ENCODE data around the gene DSCAML1. TPM values are rescaled to one million over a fixed set of nuclear protein-coding genes. Genes with fewer than 3 reads are reported as not detected.

DSCAML1 gene
- total and polyA plus RNA-seq, 9 of the 15 experiments (the other 6 are each of a cell fraction or from before 2014, with no cell fraction given): not detected

DNA sequence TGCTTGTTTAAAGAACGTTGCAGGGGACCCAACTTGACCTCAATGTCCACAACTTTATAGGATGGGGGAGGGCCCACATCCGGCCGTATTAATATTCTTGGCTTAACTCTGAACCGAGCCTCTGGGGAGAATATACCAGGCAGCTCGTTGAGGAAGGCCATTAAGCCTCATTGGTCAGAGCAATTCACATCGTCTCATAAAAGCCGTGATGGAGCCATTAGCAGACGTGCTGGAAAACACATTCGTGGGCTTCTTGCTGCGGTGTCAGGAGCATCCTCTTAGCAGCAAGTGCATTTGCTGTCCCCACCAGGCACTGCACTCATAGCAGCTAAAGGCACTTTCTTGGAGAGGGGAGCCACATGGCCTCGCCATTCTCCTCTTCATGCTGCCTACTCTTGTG, 14.9 kb downstream of the DSCAML1 start:
- no TSS peak for BruUV-seq (replicated peaks)
- in situ Hi-C loops (cut with MboI): no loop called here

More for the DNA sequence above, 14.9 kb downstream of the DSCAML1 start:
- peaks cover 0 to 4% of the 10 kb centered on the region in 2 experiments; a peak in 1 of 5 replicates for H3K4me1 ChIP-seq (replicated peaks in 1 of 2; ENCODE audit: control insufficient read depth in 2 of 2, insufficient read depth in 2 of 2, low read length in 2 of 2)
- intact Hi-C loops (cut with micrococcal nuclease): no loop called here
- no peaks in the 10 kb centered on the region for H3K9me1 ChIP-seq (ENCODE audit: control insufficient read depth, insufficient read depth, low read length)
- no peak overlapping the region for H2AFZ ChIP-seq (ENCODE audit: low read depth, low read length)
- POLR2A ChIA-PET: no interaction called here
- no peaks in the 10 kb centered on the region for H3K79me2 ChIP-seq (ENCODE audit: control insufficient read depth, insufficient read depth, low read length)
- no peak overlapping the region for H3K27ac ChIP-seq (ENCODE audit: extremely low read depth, low read depth, low read length)
- CTCF ChIA-PET (ENCODE audit: low intra/inter-chr PET ratio): no interaction called here
- peaks cover 32 to 79% of the 10 kb centered on the region in 2 experiments for H3K27me3 ChIP-seq (ENCODE audit: control insufficient read depth in 2 of 2, insufficient read depth in 2 of 2, low read length in 2 of 2)
- H4K20me1 ChIP-seq (replicated peaks; ENCODE audit: control insufficient read depth, insufficient read depth, low read length): no peaks in the 10 kb centered on the region; the same call in 1 of the 2 replicates
- WGBS (ENCODE audit: insufficient coverage, low coverage, missing lambda C conversion rate): 0% methylated on average over 11 of the region's 11 CpGs
- DNase-seq (ENCODE audit: extremely low read depth in 1 of 4, low spot score in 3 of 4) (no peak), FAIRE-seq (no peak), ATAC-seq (no peak)
- no peak overlapping the region for H3K4me3 ChIP-seq
- H3K4me2 ChIP-seq (ENCODE audit: insufficient read depth, low read length): no peak overlapping the region
- no peaks in the 10 kb centered on the region for H3K36me3 ChIP-seq (ENCODE audit: control insufficient read depth, insufficient read depth, low read length)
- H3K9ac ChIP-seq (ENCODE audit: insufficient read depth in 1 of 2, low read depth in 2 of 2, low read length in 2 of 2): no peak overlapping the region
- no peaks in the 10 kb centered on the region for H3K9me3 ChIP-seq (replicated peaks; ENCODE audit: control insufficient read depth, insufficient read depth, low read depth, low read length)
- TF ChIP-seq POLR2B (IDR thresholded peaks at IDR 0.05; ENCODE audit: low read depth, partially characterized antibody) (no peak), TFAM (CRISPR knock-in tag; conservative IDR thresholded peaks at IDR 0.05) (no peak), ELF1 (tag; IDR thresholded peaks at IDR 0.05) (no peak), ZNF561 (CRISPR knock-in tag; conservative IDR thresholded peaks at IDR 0.05) (no peak), SMC3 (conservative IDR thresholded peaks at IDR 0.05; ENCODE audit: insufficient read depth, low read depth, low read length) (no peak), TGIF2 (CRISPR knock-in tag; IDR thresholded peaks at IDR 0.05) (no peak), ZNF717 (CRISPR knock-in tag; IDR thresholded peaks at IDR 0.05) (no peak), ZNF324 (CRISPR knock-in tag; IDR thresholded peaks at IDR 0.05) (no peak), DACH1 (IDR thresholded peaks at IDR 0.05; ENCODE audit: partially characterized antibody) (no peak)
- TF ChIP-seq, protein P1, sequence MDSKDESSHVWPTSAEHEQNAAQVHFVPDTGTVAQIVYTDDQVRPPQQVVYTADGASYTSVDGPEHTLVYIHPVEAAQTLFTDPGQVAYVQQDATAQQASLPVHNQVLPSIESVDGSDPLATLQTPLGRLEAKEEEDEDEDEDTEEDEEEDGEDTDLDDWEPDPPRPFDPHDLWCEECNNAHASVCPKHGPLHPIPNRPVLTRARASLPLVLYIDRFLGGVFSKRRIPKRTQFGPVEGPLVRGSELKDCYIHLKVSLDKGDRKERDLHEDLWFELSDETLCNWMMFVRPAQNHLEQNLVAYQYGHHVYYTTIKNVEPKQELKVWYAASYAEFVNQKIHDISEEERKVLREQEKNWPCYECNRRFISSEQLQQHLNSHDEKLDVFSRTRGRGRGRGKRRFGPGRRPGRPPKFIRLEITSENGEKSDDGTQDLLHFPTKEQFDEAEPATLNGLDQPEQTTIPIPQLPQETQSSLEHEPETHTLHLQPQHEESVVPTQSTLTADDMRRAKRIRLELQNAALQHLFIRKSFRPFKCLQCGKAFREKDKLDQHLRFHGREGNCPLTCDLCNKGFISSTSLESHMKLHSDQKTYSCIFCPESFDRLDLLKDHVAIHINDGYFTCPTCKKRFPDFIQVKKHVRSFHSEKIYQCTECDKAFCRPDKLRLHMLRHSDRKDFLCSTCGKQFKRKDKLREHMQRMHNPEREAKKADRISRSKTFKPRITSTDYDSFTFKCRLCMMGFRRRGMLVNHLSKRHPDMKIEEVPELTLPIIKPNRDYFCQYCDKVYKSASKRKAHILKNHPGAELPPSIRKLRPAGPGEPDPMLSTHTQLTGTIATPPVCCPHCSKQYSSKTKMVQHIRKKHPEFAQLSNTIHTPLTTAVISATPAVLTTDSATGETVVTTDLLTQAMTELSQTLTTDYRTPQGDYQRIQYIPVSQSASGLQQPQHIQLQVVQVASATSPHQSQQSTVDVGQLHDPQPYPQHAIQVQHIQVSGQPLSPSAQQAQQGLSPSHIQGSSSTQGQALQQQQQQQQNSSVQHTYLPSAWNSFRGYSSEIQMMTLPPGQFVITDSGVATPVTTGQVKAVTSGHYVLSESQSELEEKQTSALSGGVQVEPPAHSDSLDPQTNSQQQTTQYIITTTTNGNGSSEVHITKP (IDR thresholded peaks at IDR 0.05; ENCODE audit: partially characterized antibody): no peak
- TF ChIP-seq, protein P2, sequence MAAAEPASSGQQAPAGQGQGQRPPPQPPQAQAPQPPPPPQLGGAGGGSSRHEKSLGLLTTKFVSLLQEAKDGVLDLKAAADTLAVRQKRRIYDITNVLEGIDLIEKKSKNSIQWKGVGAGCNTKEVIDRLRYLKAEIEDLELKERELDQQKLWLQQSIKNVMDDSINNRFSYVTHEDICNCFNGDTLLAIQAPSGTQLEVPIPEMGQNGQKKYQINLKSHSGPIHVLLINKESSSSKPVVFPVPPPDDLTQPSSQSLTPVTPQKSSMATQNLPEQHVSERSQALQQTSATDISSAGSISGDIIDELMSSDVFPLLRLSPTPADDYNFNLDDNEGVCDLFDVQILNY (CRISPR knock-in tag; IDR thresholded peaks at IDR 0.05): no peak
- TF ChIP-seq, protein P3, sequence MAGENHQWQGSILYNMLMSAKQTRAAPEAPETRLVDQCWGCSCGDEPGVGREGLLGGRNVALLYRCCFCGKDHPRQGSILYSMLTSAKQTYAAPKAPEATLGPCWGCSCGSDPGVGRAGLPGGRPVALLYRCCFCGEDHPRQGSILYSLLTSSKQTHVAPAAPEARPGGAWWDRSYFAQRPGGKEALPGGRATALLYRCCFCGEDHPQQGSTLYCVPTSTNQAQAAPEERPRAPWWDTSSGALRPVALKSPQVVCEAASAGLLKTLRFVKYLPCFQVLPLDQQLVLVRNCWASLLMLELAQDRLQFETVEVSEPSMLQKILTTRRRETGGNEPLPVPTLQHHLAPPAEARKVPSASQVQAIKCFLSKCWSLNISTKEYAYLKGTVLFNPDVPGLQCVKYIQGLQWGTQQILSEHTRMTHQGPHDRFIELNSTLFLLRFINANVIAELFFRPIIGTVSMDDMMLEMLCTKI (IDR thresholded peaks at IDR 0.05; ENCODE audit: partially characterized antibody): no peak
- TF ChIP-seq, protein P4, sequence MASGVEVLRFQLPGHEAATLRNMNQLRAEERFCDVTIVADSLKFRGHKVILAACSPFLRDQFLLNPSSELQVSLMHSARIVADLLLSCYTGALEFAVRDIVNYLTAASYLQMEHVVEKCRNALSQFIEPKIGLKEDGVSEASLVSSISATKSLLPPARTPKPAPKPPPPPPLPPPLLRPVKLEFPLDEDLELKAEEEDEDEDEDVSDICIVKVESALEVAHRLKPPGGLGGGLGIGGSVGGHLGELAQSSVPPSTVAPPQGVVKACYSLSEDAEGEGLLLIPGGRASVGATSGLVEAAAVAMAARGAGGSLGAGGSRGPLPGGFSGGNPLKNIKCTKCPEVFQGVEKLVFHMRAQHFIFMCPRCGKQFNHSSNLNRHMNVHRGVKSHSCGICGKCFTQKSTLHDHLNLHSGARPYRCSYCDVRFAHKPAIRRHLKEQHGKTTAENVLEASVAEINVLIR (CRISPR knock-in tag; IDR thresholded peaks at IDR 0.05): no peak

Data from K562 (cell line).